ENCODE results near the gene OPRL1.

The OPRL1 gene

DNA sequence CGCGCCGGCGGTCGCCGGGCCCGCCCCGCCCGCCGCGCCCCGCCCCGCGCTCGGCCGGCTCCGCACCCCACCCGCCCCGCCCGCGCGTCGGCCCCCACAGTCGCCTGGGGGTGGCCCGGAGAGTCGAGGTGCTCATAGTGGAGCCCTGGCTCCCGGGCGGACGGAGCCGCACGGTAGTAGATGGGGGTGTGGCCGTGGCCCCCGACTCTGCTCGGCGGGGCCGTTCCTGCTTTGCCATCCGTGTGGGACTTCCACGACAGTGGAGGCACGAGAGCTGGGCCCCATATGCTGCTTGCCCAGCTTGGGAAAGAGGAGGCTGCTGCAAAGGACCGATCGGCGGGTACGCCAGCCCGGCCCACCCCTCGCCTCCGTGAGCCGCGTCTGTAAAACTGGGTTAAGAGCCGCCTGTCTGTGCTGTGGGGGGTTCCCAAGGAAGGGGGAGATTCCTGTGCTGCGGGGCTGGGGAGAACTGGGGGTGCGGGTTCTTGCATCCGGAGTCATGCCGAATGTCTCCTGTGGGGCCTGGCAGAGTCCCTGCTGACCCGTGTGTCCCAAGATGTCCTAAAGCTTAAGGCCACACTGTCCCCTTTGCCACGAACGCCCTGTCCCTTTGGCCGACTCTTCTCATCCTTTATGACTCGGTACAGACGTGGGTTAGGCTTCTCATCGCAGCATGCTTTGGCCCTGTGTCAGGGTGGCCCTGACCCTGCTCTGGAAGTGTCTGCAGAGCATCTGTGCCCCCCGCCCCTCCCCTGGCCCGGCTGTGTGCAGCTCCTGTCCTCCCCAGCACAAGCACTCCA, at the start of gene OPRL1:
OPRL1 (plus strand) TSS at position 70 of the 800 bp plus-strand sequence. CDS start 12,639 bp downstream, outside the sequence.
- DNase-seq (ENCODE audit: low read depth in 3 of 3): no peak

DNA sequence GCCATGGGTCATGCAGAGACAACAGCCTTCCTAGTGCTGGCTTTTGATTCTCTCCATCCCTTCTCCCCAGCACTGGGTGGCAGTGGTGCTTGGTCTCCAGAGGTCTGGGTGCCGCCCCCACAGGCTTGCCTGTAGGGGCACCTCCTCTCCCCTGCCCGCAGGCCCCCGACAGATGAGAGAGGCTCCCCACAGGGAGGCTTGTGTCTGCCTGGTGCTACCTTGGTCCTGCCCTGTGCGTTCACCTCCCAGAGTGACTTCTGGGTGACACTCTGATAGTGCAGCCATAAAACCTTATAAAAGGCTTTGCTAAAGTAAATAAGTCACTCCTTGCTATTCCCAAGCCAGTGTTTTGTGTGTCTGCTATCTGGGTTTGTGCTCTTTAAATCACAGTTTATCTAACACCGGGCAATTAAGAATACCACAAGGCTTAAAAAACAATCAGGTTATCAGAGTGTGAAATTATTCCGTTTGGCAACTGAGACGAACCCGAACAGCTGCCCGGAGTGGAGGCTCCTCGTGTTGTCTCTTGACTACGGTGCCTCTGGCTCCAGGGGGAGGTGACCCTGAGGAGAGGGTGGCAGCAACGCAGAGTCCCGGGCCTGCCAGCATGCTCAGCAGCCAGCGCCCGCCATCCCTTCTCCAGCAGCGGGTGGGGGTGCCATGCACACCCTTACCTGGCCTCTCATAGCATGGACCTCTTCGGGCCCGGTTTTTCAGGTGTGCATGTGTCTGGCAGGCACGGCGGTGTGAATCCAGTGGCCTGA, 49.3 kb upstream of the OPRL1 start:
- DNase-seq (ENCODE audit: low read depth in 3 of 3): no peak

DNA sequence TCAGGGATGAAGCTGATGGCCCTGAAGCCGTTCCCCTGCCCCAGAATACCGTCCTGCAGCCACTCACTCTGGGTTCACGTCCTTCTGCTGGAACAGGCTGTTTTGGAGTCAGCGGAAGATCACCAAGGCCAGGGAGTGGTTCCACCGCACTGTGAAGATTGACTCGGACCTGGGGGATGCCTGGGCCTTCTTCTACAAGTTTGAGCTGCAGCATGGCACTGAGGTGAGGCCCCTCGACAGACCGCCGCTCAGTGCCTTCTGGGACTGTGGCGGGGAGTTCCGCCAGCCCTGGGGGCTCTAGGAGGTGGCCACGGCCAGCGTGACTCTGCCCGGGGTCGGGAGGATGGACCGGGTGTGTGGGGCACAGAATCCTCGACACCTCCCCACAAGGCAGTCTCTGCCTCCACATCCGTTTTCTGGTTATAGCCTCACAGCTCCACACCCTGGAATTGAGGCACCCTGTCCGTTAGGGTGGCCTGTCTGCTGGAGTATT, 48.0 kb upstream of the OPRL1 start:
- DNase-seq (ENCODE audit: low read depth in 3 of 3): no peak

DNA sequence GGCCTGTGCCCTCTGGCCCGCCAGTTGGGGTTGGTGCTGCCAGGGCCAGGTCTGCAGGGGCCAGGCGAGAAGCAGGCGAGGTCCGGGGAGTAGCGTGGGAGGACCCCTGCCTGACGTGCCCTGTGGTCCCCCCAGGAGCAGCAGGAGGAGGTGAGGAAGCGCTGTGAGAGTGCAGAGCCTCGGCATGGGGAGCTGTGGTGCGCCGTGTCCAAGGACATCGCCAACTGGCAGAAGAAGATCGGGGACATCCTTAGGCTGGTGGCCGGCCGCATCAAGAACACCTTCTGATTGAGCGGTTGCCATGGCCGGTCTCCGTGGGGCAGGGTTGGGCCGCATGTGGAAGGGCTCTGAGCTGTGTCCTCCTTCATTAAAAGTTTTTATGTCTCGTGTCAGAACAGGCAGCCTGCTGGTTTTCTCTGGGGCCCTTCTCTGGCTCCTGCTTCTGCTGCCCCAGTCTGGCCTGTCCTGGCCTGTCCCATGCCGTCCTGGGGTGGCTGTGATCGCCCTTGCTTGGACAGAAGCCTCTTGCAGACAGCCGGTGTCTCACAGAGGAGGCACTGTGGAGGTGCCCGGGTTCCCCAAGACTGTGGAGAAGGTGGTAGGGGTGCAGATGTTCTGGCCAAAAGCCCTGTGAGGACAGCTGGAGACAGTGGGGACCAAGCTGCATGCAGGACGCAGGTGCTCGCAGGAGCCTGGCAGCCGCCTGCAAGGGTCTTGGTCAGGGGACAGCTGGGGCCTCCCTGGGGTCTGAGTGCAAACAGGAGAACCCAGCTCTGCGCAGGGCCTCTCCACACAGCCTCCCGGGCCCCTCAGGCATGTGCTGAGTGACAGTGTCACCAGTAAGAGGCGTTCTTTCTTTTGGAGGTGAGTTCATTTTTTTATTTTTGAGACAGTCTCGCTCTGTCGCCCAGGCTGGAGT, 46.9 kb upstream of the OPRL1 start:
- DNase-seq (ENCODE audit: low read depth in 3 of 3): no peak

DNA sequence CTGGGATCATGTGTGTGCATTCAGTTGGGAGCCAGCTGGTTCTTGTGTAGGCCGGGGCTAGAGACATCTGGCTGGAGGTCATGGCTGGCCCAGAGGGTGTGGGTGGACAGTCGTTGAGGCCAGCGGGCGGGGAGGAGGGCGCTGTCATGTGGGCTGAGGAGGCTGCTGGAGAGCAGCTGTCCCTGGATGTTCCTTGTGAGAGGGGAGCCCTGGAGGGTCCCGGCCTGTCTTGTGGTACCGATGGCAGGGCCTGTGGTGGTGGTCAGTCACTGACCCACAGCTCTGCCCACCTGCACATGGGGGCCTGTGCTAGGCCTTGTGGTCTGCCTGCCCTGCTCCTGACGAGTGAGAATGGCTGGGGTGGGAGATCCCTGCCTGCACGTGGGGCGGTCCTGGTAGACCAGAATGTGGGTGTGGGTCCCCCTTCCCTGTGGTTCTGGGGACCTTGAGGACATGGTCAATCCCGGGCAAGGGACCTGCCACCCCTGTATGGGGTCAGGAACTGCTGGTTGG, 45.8 kb upstream of the OPRL1 start:
- DNase-seq (ENCODE audit: low read depth in 3 of 3): no peak

DNA sequence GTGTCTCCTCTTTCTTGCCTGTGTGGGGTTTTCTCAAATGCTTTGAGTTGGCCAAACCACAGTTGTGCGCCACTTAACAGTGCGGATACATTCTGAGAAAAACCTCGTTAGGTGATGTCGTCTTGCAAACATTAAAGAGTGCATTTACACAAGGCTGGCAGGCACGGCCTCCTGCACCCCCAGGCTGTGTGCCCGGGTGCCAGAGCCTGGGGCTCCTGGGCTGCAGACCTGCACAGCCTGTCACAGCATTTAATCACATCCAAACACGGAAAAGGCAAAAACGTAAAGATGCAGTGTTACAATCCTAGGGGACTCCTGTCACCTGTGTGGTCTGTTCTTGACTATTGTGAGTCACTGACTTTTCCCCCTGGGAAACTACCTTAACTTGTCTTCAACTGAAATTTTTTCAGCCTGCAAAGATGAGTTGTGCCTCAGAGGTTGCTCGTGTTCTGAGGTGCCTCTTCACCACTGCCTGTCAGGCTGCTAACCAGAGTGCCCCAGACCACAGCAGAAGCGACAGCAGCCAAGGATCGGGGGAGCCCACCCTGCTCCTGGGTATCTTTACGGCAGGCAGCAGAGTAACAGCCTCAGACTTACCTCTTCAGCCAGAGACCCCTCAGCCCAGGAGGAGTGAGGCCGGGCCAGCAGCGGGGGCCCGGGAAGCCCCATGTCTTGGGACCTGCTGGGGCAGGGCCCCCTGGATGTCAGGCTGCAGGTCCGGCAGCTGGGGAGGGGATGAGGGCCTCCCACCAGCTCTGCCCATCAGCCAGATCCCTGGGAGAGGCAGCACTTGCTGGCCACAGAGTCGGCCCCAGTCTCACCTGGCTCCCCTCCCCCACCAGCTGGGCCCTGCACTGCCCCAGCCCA, 44.6 kb upstream of the OPRL1 start:
- DNase-seq (ENCODE audit: low read depth in 3 of 3): no peak

DNA sequence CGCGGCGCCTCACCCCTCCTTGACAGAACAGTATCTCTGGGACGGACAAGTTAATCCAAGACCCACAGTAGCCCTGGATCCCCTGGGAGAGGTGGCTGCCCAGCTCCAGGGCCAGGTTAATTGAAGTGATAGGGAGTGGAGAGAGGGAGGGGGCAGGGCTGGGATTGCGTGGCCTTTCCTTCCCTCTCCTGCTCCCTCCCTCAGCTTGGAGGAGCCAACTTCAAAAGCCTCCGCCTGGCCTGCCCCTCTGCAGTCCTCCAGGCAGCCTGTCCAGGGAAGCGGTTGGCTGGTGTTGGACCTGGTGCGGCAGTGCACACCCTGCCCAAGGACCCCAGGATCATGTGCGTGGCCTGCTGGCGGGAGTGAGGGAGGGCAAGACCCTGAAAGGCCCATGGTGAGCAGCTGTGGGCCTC, 43.9 kb upstream of the OPRL1 start, which contains the start of gene C20orf204:
C20orf204 (plus strand) TSS at position 250 of the 413 bp plus-strand sequence; CDS start at position 392, 142 bp downstream.
- DNase-seq (ENCODE audit: low read depth in 3 of 3): no peak

DNA sequence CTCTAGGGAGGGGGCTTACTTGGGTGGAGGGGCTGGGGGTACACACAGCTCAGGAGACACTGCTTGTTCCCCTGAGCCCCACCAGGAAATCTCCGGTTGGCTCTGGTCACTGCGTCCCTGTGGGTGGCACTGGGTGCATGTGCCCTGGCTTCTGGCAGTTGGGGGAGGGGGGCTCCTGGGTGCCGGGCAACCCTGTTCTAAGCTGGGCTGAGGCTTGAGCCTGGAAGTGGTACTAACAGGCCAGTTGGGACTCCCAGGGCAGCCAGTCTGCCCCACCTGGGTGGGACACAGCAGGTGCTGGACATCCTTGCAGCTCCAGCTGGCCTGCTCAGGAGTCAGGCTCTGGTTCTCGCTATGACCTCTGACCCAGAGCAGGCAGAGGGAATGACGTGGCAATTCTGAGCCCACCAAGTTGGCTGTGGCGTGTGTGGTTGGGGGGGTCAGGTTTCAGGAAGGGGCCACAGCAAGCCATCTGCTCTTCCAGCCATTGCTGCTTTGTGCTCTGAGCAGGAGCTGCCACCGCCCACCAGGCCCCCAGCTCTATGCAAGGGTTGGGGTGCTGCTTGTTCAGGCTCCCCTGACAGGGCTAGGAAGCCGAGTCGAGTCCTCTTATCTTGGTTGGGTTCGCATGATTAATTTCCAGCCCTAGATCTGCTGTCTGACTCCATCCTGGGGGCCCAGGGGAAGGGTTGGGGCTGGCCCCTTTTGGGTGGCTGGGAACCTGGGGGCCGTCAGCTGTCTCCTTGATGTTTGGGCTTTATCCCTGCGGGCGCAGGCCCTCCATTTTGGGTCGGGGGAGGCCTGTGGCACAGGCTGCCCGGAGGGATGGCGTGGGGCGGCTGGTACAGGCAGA, 43.3 kb upstream of the OPRL1 start:
- DNase-seq (ENCODE audit: low read depth in 3 of 3): no peak

DNA sequence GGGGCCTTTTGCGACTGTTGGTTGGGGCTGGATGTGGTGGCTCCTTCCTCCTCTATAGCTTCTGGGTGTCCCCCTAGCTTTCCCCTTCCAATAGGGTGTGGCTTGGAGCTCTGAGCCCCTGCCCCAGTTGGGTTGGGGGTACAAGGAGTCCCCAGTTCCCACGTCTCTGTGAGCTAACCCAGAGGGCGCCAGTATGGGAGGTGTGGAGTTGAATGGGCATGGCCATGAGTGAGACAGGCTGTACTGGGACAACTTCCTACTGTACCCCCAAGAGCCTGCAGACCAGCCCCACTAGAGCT, 42.7 kb upstream of the OPRL1 start:
- DNase-seq (ENCODE audit: low read depth in 3 of 3): no peak

DNA sequence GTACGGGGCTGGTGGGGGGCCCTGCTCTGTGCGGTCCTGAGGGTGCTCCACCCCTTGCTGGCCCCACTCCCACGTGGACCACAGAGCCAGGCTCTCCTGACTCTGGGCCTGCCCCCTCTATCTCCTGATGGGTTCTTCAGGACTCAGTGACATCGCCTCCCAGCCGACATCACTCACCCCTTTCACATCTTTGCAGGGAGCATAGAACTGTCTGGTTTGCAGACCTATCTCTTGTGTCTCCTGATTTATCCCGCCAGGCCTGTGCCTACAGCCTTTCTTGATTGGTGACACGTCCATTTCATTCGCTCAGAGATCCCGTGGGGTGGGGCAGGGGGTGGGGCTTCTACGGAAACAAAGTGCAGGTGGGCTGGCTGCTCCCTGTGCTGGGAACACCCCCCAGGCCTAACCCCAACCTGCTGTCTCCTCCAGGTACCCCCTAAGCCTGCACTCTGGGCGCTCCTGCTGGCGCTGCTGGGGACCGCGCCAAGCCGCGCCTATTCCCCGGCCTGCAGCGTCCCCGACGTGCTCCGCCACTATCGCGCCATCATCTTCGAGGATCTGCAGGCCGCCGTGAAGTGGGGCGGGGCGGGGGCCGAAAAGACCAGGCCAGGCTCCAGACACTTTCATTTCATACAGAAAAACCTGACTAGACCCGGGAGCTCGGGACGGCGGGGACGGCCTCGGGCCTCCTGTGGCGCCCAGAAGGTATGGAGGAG, 42.2 kb upstream of the OPRL1 start:
- no peak for DNase-seq (ENCODE audit: low read depth in 3 of 3)

DNA sequence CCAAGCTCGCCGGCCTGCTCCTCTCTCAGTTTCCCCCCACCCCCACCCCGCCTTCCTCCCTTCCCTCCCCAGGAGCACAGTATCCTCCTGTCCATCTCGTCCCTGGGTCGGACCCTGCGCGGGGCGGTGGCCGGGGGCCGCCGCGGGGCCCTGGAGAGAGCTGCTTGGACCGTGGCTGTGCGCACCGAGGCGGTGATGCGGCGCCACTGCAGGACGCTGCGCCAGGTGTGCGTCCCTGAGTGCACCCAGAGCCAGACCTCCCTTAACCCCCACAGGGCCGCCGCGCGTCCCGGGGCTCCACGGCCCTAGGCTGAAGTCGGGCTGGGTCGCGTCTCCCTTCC, 41.7 kb upstream of the OPRL1 start:
- DNase-seq (ENCODE audit: low read depth in 3 of 3): no peak

DNA sequence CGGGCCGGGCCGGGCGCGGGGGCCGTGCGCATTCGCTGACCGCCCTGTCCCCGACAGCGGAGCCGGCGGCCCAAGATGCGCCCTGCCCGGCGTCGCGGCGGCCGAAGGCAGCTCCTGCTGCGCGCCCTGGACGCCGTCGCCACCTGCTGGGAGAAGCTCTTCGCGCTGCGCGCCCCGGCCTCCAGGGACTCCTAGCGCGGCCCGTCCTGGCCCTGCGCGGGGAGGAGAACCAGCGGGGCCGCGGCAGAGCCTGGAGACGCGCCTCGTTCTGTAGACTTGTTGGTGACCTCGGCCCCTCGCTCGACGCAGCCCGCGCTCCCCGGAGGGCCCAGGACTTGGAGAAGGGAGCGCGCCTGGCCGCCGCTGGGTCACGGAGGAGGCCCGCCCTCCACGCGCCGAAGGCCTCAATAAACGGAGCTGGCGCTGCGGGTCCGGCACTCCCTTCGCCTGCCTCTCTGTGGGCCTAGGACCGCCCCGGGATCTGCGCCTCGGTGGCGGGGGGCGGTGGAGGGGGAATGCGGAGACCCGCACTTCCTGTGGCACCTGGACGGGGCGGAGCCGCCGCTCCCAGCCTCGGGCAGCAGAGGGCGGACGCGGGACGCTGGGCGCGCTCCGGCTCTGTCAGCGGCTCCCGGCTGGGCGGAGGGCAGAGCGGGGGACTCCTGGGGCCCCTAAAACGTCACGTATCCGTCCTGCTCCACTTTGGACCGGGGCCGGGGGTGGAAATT, 41.2 kb upstream of the OPRL1 start:
- peak; percentile 54 to 75 (median 57) for DNase-seq (ENCODE audit: low read depth in 3 of 3)

DNA sequence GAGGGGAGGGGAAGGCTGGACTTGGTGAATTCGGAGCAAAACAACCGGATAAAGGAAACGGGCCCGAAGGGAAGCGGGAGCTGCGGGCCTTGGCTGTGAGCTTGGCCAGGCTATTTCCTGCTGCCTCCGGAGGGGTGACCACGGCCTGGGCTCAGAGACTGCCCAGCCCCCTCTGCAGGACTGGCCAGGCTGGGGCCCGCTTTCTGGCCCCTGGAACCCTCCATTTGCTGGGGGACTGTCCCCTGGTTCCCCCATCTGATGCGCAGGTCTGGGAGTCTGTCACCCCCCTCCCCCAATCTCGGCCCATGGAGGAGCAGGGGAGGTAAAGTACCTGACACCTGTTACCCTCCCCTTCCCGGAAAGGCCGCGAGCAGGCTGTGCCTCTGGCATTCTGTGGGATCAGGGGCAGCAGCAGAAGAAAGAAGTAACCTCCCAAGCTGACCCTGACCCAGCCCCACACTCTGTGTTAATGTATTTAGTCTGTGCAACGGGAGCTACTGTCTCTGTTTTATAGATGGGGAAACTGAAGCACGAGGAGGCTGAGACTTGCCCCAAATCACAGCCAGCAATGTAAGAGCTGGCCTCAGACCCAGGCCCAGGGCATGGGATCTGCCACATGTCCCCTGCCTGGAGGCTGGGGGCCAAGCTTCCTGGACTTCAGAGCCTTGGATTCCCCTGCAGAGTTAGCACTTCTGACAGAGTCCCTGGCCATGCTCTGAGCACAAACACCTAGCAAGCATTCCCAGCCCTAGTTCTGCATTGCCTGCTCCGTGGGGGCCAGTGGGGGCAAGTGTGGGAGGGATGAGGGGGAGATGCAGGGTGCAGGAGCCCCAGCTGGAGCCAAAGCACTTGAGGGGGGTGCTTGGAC, 40.4 kb upstream of the OPRL1 start:
- no peak for DNase-seq (ENCODE audit: low read depth in 3 of 3)

DNA sequence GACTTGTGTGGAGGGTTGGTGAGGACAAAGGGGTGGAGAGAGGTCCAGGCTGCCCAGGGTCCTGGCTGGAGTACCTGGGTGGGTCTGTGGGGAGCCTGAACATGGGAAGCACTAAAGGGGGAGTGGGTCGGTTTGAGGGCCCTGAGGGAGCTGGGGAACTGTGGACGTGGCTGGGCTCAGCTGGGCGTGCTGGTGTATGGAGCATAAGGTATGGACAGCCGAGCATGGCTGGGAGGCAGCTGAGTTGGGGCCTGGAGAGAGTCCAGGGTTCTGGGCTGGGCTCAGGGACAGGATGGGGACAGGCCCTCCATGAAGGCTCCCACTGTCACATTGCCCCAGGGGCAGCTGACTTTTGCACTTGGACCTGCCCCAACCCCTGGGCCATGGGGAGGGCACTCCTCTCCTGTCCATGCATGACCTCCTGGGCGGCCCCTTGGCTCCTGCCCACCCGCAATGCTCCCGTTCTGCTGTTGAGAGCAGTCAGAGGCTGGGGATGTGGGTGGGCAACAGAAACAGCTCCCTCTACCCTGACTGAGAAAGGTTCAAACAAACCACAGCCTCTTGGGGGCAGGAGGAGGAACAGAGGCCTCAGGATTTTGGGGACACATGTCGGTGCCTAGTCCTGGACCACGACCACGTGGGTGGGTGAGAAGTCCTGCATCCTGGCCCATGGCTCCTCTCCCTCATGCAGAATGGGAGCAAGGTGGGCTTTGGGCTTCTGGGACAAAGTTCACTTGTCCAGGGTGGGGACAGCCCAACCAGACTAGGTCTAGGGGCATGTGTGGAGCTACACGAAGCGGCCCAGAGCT, 39.4 kb upstream of the OPRL1 start:
- no peak for DNase-seq (ENCODE audit: low read depth in 3 of 3)

DNA sequence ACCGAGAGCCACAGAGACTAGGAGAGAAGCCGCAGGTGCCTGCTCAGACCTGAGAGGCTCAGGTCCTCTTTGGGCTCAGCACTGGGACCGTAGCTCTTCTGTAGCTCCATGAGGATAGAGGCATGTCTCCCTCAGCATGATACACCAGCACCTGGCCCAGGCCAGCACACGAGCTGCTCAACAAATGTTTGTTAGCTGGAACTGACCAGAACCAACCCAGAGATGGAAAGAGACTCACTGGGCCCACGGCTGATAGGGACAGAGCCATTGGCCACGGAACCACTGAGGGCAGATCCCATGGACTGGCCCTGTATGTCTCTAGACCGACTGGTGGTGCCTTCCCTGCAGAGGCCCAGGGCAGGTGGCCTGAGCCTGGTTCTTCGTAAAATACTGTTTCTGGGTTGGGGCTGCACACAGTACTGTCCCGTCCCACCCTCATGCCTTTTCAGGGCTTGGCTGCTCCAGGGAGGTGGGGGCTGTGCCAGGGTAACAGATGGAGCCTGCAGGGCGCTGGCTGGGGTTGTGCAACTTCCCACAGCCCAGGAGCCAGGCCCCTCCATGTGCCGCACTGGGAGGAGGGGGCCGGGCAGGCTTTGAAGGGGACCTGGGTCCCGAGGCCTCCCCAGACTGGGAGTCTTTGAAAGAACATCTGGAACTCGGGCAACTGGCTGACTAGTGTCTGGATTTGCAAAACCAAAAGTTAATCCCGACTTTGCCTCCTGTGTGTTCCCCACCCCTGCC, 38.7 kb upstream of the OPRL1 start:
- DNase-seq (ENCODE audit: low read depth in 3 of 3): no peak

DNA sequence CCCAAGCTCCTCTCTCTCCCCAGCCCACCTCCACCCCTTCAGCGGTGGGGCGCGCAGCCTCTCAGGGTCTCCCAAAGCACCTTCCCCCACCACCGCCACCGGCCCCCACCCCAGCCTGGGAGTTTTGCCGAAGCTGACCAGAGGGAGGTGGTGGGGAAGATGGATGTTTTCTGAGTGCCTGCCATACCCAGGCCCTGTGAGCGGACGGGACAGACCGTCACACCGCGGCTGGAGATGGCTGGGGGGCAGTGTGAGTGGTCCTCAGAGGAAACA, 38.2 kb upstream of the OPRL1 start:
- no peak for DNase-seq (ENCODE audit: low read depth in 3 of 3)

Measured in stimulated activated CD4-positive, alpha-beta T cell treated with anti-CD3 and anti-CD28 coated beads, TNF-alpha, amount 100 ng/mL, for 24 hours (primary cell).